ENCODE results near the gene CALN1. TPM values are rescaled to one million over a fixed set of nuclear protein-coding genes. Genes with fewer than 3 reads are reported as not detected.

The CALN1 gene
- total and polyA plus RNA-seq, 2 of the 8 experiments (the other 6 are each of a cell fraction or from before 2014, with no cell fraction given): 6.4 to 15.2 TPM

GRCh38 chr7:71870812-71871211 is 541.3 kb downstream of the CALN1 start:
- Histone ChIP-seq H2BK12ac (ENCODE audit: low read depth, low read length) (no peak overlapping the region), H3K79me2 (ENCODE audit: control insufficient read depth in 1 of 2, insufficient read depth in 2 of 2, low read length in 2 of 2) (no peaks in the 10 kb centered on the region), H3K18ac (ENCODE audit: extremely low read depth, low read length) (no peak overlapping the region), H3K4me2 (ENCODE audit: insufficient read depth in 1 of 2, low read depth in 2 of 2, low read length in 2 of 2) (no peak overlapping the region), H3K9me3 (ENCODE audit: insufficient read depth in 2 of 2, low read depth in 1 of 2, low read length in 1 of 2) (no peaks in the 10 kb centered on the region), H3K27ac (ENCODE audit: low read depth, low read length) (no peak overlapping the region), H3K9ac (replicated peaks in 1 of 4; ENCODE audit: extremely low read depth in 1 of 4, low read depth in 3 of 4, low read length in 3 of 4) (no peak overlapping the region), H3K56ac (replicated peaks; ENCODE audit: insufficient read length, low read depth, low read length) (no peak overlapping the region), H2BK5ac (ENCODE audit: low read depth, low read length) (no peak overlapping the region), H2AFZ (ENCODE audit: low read length) (no peak overlapping the region), H3K4me1 (replicated peaks in 1 of 4; ENCODE audit: control insufficient read depth in 3 of 4, insufficient read depth in 4 of 4, low read length in 3 of 4) (no peaks in the 10 kb centered on the region), H4K20me1 (replicated peaks in 1 of 2; ENCODE audit: control insufficient read depth in 1 of 2, insufficient read depth in 2 of 2, low read length in 2 of 2) (no peaks in the 10 kb centered on the region), H3K4ac (replicated peaks; ENCODE audit: insufficient read length, low read depth, low read length) (no peak overlapping the region), H2BK20ac (ENCODE audit: low read length) (no peak overlapping the region), H3K36me3 (ENCODE audit: control insufficient read depth in 2 of 4, insufficient read depth in 4 of 4, low read length in 3 of 4) (no peaks in the 10 kb centered on the region), H3K79me1 (ENCODE audit: low read depth, low read length) (no peaks in the 10 kb centered on the region), H2BK15ac (ENCODE audit: low read length) (no peak overlapping the region), H4K91ac (replicated peaks; ENCODE audit: insufficient read length, low read length) (no peak overlapping the region), H2BK120ac (replicated peaks; ENCODE audit: low read depth, low read length) (no peak overlapping the region), H3K14ac (ENCODE audit: insufficient read length) (no peak overlapping the region), H3K23ac (ENCODE audit: insufficient read length) (no peak overlapping the region), H4K8ac (ENCODE audit: extremely low read depth, insufficient read depth, low read length) (no peak overlapping the region), H3K27me3 (replicated peaks in 1 of 4; ENCODE audit: control insufficient read depth in 3 of 4, extremely low read depth in 1 of 4, insufficient read depth in 3 of 4, low read length in 3 of 4) (no peaks in the 10 kb centered on the region), H3K4me3 (ENCODE audit: extremely low read depth in 1 of 4, insufficient read depth in 2 of 4, low read depth in 3 of 4, low read length in 4 of 4) (no peak overlapping the region), H3K23me2 (ENCODE audit: low read depth, low read length) (no peaks in the 10 kb centered on the region), H2AK5ac (ENCODE audit: low read depth, low read length) (no peak overlapping the region), H4K5ac (ENCODE audit: insufficient read length, low read depth, low read length) (no peak overlapping the region)
- ChIA-PET CTCF (ENCODE audit: partially characterized antibody) (interaction anchor here (0.7 to 3.2 kb wide), 10 partner anchors 8 to 588 kb away, joined by 3 to 19 read pairs (median 6); no protein-coding TSS in a partner anchor), POLR2A (ENCODE audit: partially characterized antibody) (no interaction called here)
- TF ChIP-seq ASH2L (IDR thresholded peaks at IDR 0.05; ENCODE audit: low read length): no peak
- TF ChIP-seq TAF7 (optimal IDR thresholded peaks at IDR 0.05; ENCODE audit: borderline replicate concordance, low read depth, low read length): no peak
- TF ChIP-seq CBX8 (IDR thresholded peaks at IDR 0.05; ENCODE audit: borderline replicate concordance, low read depth, low read length): no peak
- no peak for TF ChIP-seq RFX5 (IDR thresholded peaks at IDR 0.05; ENCODE audit: borderline replicate concordance, low read depth, low read length)
- no peak for TF ChIP-seq CTBP2 (IDR thresholded peaks at IDR 0.05; ENCODE audit: borderline replicate concordance, insufficient read depth, insufficient read length, low read length)
- TF ChIP-seq POLR2AphosphoS5 (IDR thresholded peaks at IDR 0.05; ENCODE audit: low read depth, low read length): no peak
- no peak for TF ChIP-seq GTF2F1 (IDR thresholded peaks at IDR 0.05; ENCODE audit: borderline replicate concordance, low read depth, low read length)
- TF ChIP-seq USF2 (IDR thresholded peaks at IDR 0.05; ENCODE audit: low read length): no peak
- TF ChIP-seq POLR2A (IDR thresholded peaks at IDR 0.05; ENCODE audit: control extremely low read depth in 1 of 2, low read depth in 2 of 2, low read length in 2 of 2): no peak
- no peak for TF ChIP-seq SIRT6 (IDR thresholded peaks at IDR 0.05; ENCODE audit: low read length)
- TF ChIP-seq SP2 (IDR thresholded peaks at IDR 0.05; ENCODE audit: low read length): no peak
- DNase-seq (ENCODE audit: low read depth in 1 of 2, low spot score in 2 of 2): no peak
- FAIRE-seq: no peak
- 88% methylated on average over 2 of the region's 2 CpGs; no CpG with 5 or more reads in 1 of the 2 experiments for WGBS, 2 experiments (ENCODE audit: extremely low coverage in 1 of 2, insufficient coverage in 1 of 2, insufficient read length in 1 of 2, insufficient replicate concordance in 2 of 2, low coverage in 1 of 2, low lambda C conversion rate in 2 of 2, missing lambda C conversion rate in 1 of 2)

All from H1 (cell line).